Fibroblast of mammary gland (primary cell): Measurements from ENCODE around the gene TCF19.

Experiments used
- DNase-seq: peaks from one replicate; pipeline ENCODE4 v3.0.0-alpha.2; 2010; ENCODE audit warnings: low read depth
- H3K4me3 ChIP-seq: 2 replicates; pipeline ENCODE4 v1.5.1; 2011; ENCODE audit warnings: low read depth, mild to moderate bottlenecking, low read length, moderate library complexity; ENCODE audit not compliant: control insufficient read depth
- CTCF ChIP-seq: conservative IDR thresholded peaks from 2 replicates; pipeline ENCODE4 v1.5.1; 2011; ENCODE audit warnings: low read depth, low read length, inconsistent platforms; ENCODE audit not compliant: control insufficient read depth, insufficient read depth

The TCF19 gene

GRCh38 chr6:31114970-31115849, 43.2 kb upstream of the TCF19 start:
- peak overlapping the region; percentile 43 for H3K4me3 ChIP-seq
- peak; percentile 42 for TF ChIP-seq CTCF
- peak; percentile 69 for DNase-seq

- DNase-seq, result no peak
- no peak overlapping the region for H3K4me3 ChIP-seq
- no peak for TF ChIP-seq CTCF
Measured at GRCh38 chr6:31115941-31116560, 42.3 kb upstream of the TCF19 start.

- H3K4me3 ChIP-seq, result no peak overlapping the region
- peak; percentile 38 for DNase-seq
- TF ChIP-seq CTCF, result no peak
Measured at GRCh38 chr6:31116661-31117385, 41.6 kb upstream of the TCF19 start.

- no peak for TF ChIP-seq CTCF
- DNase-seq, result no peak
- no peak overlapping the region for H3K4me3 ChIP-seq
Measured at GRCh38 chr6:31118178-31118577, 40.2 kb upstream of the TCF19 start.

- no peak for TF ChIP-seq CTCF
- H3K4me3 ChIP-seq, result no peak within 1 kb of the TSS
Measured at GRCh38 chr6:31120151-31120915, 38.1 kb upstream of the TCF19 start, which contains the start of gene CDSN. TSS of gene CDSN (minus strand) at chr6:31120446. CDS start at chr6:31120419, 27 bp downstream.

More at GRCh38 chr6:31120151-31120915, 38.1 kb upstream of the TCF19 start, which contains the start of gene CDSN:
- no peak for DNase-seq
